Gastroesophageal sphincter (tissue), 3 donors: ENCODE results near the gene ZKSCAN3.

Source experiments
- EP300 ChIP-seq: sonication (generic); formaldehyde crosslinking; IDR thresholded peaks from one replicate; pipeline ENCODE4 v1.6.1; 2017; ENCODE audit warnings: antibody characterized with exemption, mild to moderate bottlenecking
- POLR2AphosphoS5 ChIP-seq: sonication (generic); formaldehyde crosslinking; IDR thresholded peaks from one replicate; pipeline ENCODE4 v1.6.1; 2017; ENCODE audit warnings: antibody characterized with exemption
- TF ChIP-seq, protein P1 (sequence below), 4 experiments: fragments of 200-600 bp in 2 of 4; fragments of 450-650 bp in 2 of 4; sonication (generic) in 1 of 4; IDR thresholded peaks; one replicate each; pipeline ENCODE4 v1.5.1; 2017 to 2019; ENCODE audit warnings: antibody characterized with exemption in 4 of 4, mild to moderate bottlenecking in 2 of 4, moderate library complexity in 2 of 4

GRCh38 chr6:28353356-28353755 is 3.6 kb downstream of the ZKSCAN3 start:
- TF ChIP-seq, protein P1, sequence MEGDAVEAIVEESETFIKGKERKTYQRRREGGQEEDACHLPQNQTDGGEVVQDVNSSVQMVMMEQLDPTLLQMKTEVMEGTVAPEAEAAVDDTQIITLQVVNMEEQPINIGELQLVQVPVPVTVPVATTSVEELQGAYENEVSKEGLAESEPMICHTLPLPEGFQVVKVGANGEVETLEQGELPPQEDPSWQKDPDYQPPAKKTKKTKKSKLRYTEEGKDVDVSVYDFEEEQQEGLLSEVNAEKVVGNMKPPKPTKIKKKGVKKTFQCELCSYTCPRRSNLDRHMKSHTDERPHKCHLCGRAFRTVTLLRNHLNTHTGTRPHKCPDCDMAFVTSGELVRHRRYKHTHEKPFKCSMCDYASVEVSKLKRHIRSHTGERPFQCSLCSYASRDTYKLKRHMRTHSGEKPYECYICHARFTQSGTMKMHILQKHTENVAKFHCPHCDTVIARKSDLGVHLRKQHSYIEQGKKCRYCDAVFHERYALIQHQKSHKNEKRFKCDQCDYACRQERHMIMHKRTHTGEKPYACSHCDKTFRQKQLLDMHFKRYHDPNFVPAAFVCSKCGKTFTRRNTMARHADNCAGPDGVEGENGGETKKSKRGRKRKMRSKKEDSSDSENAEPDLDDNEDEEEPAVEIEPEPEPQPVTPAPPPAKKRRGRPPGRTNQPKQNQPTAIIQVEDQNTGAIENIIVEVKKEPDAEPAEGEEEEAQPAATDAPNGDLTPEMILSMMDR (IDR thresholded peaks at IDR 0.05): no peak
- TF ChIP-seq POLR2AphosphoS5 (no peak), EP300 (no peak)
